ENCODE results near the gene VEZT.

GRCh38 chr12:95244350-95244749 lies 26.7 kb downstream of the VEZT start:
- no peak for TF ChIP-seq CTCF (IDR thresholded peaks at IDR 0.05 in 2 of 3, conservative IDR thresholded peaks at IDR 0.05 in 1 of 3; ENCODE audit: control insufficient read depth in 2 of 3, extremely low read depth in 1 of 3, insufficient read depth in 1 of 3, low read depth in 3 of 3, low read length in 3 of 3)
- no peak for TF ChIP-seq CREB1 (IDR thresholded peaks at IDR 0.05; ENCODE audit: low read depth)
- no peak for TF ChIP-seq FOS (IDR thresholded peaks at IDR 0.05; ENCODE audit: borderline replicate concordance, extremely low read depth, insufficient read length)
- no peak for TF ChIP-seq CHD4 (IDR thresholded peaks at IDR 0.05)
- TF ChIP-seq NRF1 (conservative IDR thresholded peaks at IDR 0.05; ENCODE audit: low read depth, low read length): no peak
- no peak for TF ChIP-seq ZNF217 (IDR thresholded peaks at IDR 0.05)
- TF ChIP-seq ZZZ3 (IDR thresholded peaks at IDR 0.05; ENCODE audit: control insufficient read depth, insufficient read length, low read depth): no peak
- TF ChIP-seq POLR2A (IDR thresholded peaks at IDR 0.05; ENCODE audit: low read depth, low read length): no peak
